ENCODE data around the gene CWC15. TPM values are rescaled to one million over a fixed set of nuclear protein-coding genes. Genes with fewer than 3 reads are reported as not detected.

CWC15 gene
- total RNA-seq, 1 donor from 2014 or later, result 71.8 TPM

DNA sequence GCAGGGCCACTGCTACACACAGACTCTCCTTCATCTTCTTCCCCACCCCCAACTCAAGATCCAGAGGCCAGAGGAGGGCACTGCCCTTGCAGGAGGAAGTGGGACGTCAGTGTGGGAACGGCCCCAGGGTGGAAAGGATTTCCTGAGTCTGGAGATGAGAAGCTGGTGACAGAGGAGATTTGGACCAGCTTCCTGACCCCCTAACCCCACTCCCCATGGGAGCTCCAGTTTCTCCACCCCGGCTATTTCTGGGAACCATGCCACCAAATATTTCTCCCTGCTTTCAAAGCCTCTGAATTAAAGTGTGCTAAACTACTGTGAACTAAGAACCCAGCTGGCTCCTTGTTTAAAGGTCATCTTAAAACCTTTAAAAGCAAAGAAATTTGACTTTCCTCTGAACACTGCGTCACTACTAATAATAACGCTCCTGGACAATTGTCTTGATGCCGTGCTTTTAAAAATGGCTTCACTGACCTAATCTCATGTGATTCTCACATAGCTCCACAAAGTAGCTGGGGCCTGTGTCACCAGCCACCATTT, 46.6 kb downstream of the CWC15 start:
- DNase-seq (ENCODE audit: low spot score in 2 of 2, unreplicated experiment in 2 of 2), result no peak
- no peaks in the 10 kb centered on the region for H3K27me3 Mint-ChIP-seq (ENCODE audit: low read depth)
- peaks cover 32% of the 10 kb centered on the region for H3K4me1 Mint-ChIP-seq
- no peaks in the 10 kb centered on the region for H3K9me3 Mint-ChIP-seq
- H3K27ac Mint-ChIP-seq, result peak overlapping the region; percentile 84
- H3K4me3 Mint-ChIP-seq, result no peak overlapping the region
- TF ChIP-seq, protein P1, sequence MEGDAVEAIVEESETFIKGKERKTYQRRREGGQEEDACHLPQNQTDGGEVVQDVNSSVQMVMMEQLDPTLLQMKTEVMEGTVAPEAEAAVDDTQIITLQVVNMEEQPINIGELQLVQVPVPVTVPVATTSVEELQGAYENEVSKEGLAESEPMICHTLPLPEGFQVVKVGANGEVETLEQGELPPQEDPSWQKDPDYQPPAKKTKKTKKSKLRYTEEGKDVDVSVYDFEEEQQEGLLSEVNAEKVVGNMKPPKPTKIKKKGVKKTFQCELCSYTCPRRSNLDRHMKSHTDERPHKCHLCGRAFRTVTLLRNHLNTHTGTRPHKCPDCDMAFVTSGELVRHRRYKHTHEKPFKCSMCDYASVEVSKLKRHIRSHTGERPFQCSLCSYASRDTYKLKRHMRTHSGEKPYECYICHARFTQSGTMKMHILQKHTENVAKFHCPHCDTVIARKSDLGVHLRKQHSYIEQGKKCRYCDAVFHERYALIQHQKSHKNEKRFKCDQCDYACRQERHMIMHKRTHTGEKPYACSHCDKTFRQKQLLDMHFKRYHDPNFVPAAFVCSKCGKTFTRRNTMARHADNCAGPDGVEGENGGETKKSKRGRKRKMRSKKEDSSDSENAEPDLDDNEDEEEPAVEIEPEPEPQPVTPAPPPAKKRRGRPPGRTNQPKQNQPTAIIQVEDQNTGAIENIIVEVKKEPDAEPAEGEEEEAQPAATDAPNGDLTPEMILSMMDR (IDR thresholded peaks at IDR 0.05; ENCODE audit: unreplicated experiment), result no peak
- no peaks in the 10 kb centered on the region for H3K36me3 Mint-ChIP-seq

DNA sequence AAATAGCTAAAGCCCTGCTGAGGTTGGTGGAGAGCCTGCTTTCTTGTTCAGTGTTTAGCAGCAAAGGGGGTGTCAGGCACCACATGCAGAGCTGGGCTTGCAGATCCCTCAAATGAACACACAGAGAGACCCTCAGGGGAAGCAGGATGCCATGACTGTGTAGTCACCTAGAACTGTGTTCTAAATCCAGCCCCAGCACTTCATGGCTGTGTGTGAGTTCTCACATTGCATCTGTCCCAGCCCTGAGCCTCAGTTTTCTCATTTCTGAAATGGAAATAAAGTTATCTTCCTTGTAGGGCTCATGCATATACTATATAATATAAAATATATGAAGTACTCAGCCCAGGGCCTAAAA, 47.1 kb downstream of the CWC15 start:
- Mint-ChIP-seq H3K36me3 (no peaks in the 10 kb centered on the region), H3K27me3 (ENCODE audit: low read depth) (no peaks in the 10 kb centered on the region), H3K9me3 (no peaks in the 10 kb centered on the region), H3K4me1 (peaks cover 32% of the 10 kb centered on the region), H3K4me3 (no peak overlapping the region), H3K27ac (peak overlapping the region; percentile 82)
- TF ChIP-seq, protein P1 (IDR thresholded peaks at IDR 0.05; ENCODE audit: unreplicated experiment), result no peak
- no peak for DNase-seq (ENCODE audit: low spot score in 2 of 2, unreplicated experiment in 2 of 2)

DNA sequence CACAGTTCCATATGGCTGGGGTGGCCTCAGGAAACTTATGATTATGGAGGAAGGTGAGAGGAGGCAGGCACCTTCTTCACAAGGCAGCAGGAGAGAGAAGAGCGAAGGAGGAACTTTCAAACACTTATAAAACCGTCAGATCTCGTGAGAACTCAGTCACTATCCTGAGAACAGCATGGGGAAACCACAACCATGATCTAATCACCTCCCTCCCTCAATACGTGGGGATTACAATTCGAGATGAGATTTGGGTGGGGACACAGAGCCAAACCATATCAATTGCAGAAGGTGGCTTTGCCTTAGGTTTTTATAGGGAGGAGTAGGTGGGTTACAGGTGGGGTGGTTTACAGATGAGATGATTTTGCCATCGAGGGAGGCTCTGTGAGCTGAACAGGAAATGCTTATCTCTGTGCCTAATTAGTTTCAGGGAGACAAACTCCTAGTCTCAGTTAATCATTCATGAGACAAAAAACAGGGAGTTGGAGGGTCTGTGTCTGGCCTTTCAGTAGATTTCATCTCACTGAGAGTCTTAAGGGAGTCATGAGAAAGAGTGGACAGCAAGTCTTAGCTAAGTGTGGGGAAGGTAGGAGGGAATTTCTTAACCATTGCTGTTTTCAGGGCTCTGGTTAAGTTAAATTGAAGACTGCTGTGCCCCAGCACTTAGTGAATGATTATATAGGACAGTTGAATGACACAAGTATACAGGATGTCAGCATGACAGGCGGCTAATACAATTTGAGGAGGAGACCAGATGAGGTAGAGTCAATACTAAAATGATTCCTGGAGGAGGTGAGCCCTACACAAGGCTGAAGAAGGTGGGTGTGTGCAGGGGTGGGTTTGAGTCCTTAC, 47.7 kb downstream of the CWC15 start:
- no peak overlapping the region for H3K4me3 Mint-ChIP-seq

DNA sequence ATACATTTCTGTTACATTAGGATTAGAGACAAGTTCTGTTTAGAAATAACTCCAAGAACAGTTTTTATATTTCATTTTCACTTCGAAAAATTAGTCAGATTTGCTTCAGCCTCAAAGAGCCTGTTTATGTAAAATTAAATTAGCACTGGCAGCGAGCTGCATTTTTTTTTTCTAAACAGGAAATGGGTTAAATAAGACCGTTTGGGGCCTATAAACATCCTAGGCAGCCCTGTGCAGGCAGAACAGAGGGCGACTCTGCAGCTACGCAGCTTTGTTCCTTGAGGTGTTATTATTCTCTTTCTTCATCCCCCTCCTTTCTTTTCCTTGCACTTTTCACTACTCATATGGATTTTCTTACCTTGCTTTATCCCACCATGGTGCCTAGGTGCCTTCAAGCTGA, 48.7 kb downstream of the CWC15 start:
- Mint-ChIP-seq H3K27ac (peak overlapping the region; percentile 36), H3K27me3 (ENCODE audit: low read depth) (no peaks in the 10 kb centered on the region), H3K9me3 (no peaks in the 10 kb centered on the region), H3K4me3 (no peak overlapping the region), H3K4me1 (peaks cover 32% of the 10 kb centered on the region), H3K36me3 (no peaks in the 10 kb centered on the region)
- no peak for DNase-seq (ENCODE audit: low spot score in 2 of 2, unreplicated experiment in 2 of 2)
- TF ChIP-seq, protein P1 (IDR thresholded peaks at IDR 0.05; ENCODE audit: unreplicated experiment), result no peak

More for the DNA sequence above, 47.7 kb downstream of the CWC15 start:
- no peaks in the 10 kb centered on the region for H3K27me3 Mint-ChIP-seq (ENCODE audit: low read depth)
- H3K27ac Mint-ChIP-seq, result peak overlapping the region; percentile 82
- no peaks in the 10 kb centered on the region for H3K36me3 Mint-ChIP-seq
- H3K4me1 Mint-ChIP-seq, result peaks cover 32% of the 10 kb centered on the region
- H3K9me3 Mint-ChIP-seq, result no peaks in the 10 kb centered on the region
- TF ChIP-seq, protein P1 (IDR thresholded peaks at IDR 0.05; ENCODE audit: unreplicated experiment), result no peak
- DNase-seq (ENCODE audit: low spot score in 2 of 2, unreplicated experiment in 2 of 2), result no peak

DNA sequence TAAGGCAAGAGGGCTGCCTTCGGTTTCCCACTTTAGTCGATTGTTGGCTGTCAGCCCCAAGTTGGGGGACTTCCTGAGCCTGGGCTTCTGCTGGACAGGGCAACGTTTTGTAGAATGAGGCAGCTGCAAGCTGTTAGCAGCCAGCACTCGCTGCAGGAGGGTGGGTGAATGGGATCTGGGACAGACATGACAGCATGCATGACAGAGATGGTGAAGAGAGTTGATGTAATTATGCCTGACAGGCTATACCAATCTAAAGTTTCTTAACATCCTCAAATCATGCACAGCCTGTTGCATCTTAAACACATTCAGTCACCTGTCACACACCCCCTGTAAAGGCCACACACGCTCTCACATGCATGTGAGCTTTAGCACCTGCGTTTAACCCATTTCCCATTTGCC, 49.2 kb downstream of the CWC15 start:
- no peak overlapping the region for H3K27ac Mint-ChIP-seq
- no peaks in the 10 kb centered on the region for H3K9me3 Mint-ChIP-seq
- H3K4me3 Mint-ChIP-seq, result no peak overlapping the region
- no peaks in the 10 kb centered on the region for H3K36me3 Mint-ChIP-seq
- DNase-seq (ENCODE audit: low spot score in 2 of 2, unreplicated experiment in 2 of 2), result no peak
- TF ChIP-seq, protein P1 (IDR thresholded peaks at IDR 0.05; ENCODE audit: unreplicated experiment), result no peak
- peaks cover 32% of the 10 kb centered on the region for H3K4me1 Mint-ChIP-seq
- H3K27me3 Mint-ChIP-seq (ENCODE audit: low read depth), result no peaks in the 10 kb centered on the region

Data from mesothelial cell of epicardium (in vitro differentiated cells).